Measurements from ENCODE around the gene SDK1. TPM values are rescaled to one million over a fixed set of nuclear protein-coding genes. Genes with fewer than 3 reads are reported as not detected.

SDK1 gene
- total RNA-seq, 1 experiment from 2014 or later = 9.3 TPM

DNA sequence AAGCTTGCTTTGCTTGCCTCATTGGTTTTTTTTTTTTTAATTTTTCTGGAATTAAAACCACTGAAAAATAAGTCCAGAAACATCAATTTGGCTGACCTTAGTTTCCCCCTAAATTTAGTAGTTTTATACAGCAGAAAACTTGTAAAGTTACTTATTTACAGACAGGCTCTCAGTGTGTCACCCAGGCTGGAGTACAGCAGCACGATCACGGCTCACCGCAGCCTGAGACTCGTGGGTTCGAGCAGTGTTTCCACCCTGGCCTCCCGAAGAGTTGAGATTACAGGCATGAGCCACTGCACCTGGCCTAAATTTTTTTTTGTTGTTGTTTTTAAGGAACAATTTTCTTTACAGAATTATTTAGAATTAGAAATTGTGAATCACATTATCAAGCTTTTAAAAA lies 250.5 kb downstream of the SDK1 start:
- no peak for ATAC-seq
- ChIA-PET CTCF (interaction anchor here (0.6 to 1.2 kb wide), 2 partner anchors 121 to 551 kb away, joined by 3 to 4 read pairs; no protein-coding TSS in a partner anchor), POLR2A (no interaction called here)
- no peak for DNase-seq (ENCODE audit: low spot score)
- TF ChIP-seq FOXJ3 (CRISPR knock-in tag; IDR thresholded peaks at IDR 0.05; ENCODE audit: borderline replicate concordance) (no peak), ARID4B (CRISPR knock-in tag; IDR thresholded peaks at IDR 0.05; ENCODE audit: borderline replicate concordance) (no peak), ZNF219 (CRISPR knock-in tag; IDR thresholded peaks at IDR 0.05; ENCODE audit: borderline replicate concordance) (no peak), HMGA2 (CRISPR knock-in tag; IDR thresholded peaks at IDR 0.05) (no peak), NR2C2 (CRISPR knock-in tag; IDR thresholded peaks at IDR 0.05) (no peak), ZNF416 (CRISPR knock-in tag; IDR thresholded peaks at IDR 0.05) (no peak), CBFB (CRISPR knock-in tag; IDR thresholded peaks at IDR 0.05; ENCODE audit: low read depth) (no peak), GABPB1 (CRISPR knock-in tag; IDR thresholded peaks at IDR 0.05) (no peak), PRRX2 (CRISPR knock-in tag; IDR thresholded peaks at IDR 0.05) (no peak), FOXP1 (CRISPR knock-in tag; IDR thresholded peaks at IDR 0.05; ENCODE audit: borderline replicate concordance) (no peak), ELF4 (CRISPR knock-in tag; IDR thresholded peaks at IDR 0.05; ENCODE audit: low read depth) (no peak), ZNF425 (CRISPR knock-in tag; conservative IDR thresholded peaks at IDR 0.05) (no peak), ZBTB21 (CRISPR knock-in tag; IDR thresholded peaks at IDR 0.05; ENCODE audit: borderline replicate concordance) (no peak)
- H3K27me3 Mint-ChIP-seq (ENCODE audit: low read depth) = no peaks in the 10 kb centered on the region
- no peak overlapping the region for H3K4me3 Mint-ChIP-seq
- no peak overlapping the region for H3K27ac Mint-ChIP-seq
- H3K36me3 Mint-ChIP-seq = peaks cover 6% of the 10 kb centered on the region; the same call in 1 of the 2 replicates
- peaks cover 47% of the 10 kb centered on the region for H3K4me1 Mint-ChIP-seq
- peaks cover 19% of the 10 kb centered on the region for H3K9me3 Mint-ChIP-seq

DNA sequence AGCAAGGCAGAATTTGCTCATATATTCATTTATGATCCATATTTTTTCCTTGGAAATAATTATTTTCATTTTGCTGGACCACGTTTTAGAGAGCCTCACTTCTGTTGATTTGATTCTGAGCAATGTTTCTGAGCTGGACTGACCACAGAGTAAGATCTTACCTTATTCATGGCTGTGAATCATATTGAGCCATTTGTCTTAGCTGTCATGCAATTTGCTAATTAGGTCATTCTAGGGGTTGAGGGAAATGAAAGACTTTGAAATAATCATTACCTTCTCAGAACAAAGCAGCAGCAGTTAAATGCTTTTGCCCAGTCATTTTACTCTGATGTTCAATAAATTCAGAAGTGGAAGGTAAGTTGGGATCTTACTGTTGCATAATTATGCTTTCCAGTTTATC lies 251.4 kb downstream of the SDK1 start:
- Mint-ChIP-seq H3K27me3 (ENCODE audit: low read depth) (no peaks in the 10 kb centered on the region), H3K4me1 (peaks cover 44% of the 10 kb centered on the region), H3K27ac (no peak overlapping the region), H3K36me3 (peaks cover 6% of the 10 kb centered on the region; the same call in 1 of the 2 replicates), H3K4me3 (no peak overlapping the region), H3K9me3 (peaks cover 19% of the 10 kb centered on the region)
- ChIA-PET POLR2A (no interaction called here), CTCF (interaction anchor here (1.2 kb wide), 1 partner anchor 120 kb away, joined by 4 read pairs; no protein-coding TSS in a partner anchor)
- DNase-seq (ENCODE audit: low spot score) (no peak), ATAC-seq (no peak)
- TF ChIP-seq OVOL2 (CRISPR knock-in tag; IDR thresholded peaks at IDR 0.05; ENCODE audit: borderline replicate concordance) (no peak), EMX1 (CRISPR knock-in tag; IDR thresholded peaks at IDR 0.05) (no peak), FOXK1 (CRISPR knock-in tag; IDR thresholded peaks at IDR 0.05) (no peak), CREM (CRISPR knock-in tag; IDR thresholded peaks at IDR 0.05) (no peak), JAZF1 (CRISPR knock-in tag; IDR thresholded peaks at IDR 0.05) (no peak)
- TF ChIP-seq, protein P1, sequence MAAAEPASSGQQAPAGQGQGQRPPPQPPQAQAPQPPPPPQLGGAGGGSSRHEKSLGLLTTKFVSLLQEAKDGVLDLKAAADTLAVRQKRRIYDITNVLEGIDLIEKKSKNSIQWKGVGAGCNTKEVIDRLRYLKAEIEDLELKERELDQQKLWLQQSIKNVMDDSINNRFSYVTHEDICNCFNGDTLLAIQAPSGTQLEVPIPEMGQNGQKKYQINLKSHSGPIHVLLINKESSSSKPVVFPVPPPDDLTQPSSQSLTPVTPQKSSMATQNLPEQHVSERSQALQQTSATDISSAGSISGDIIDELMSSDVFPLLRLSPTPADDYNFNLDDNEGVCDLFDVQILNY (CRISPR knock-in tag; IDR thresholded peaks at IDR 0.05) = no peak

Data from WTC11 (cell line).